C4-2B (cell line): ENCODE measurements around the gene KRTAP10-5.
"Not testable (repeated sequence)": the region's sequence is repeated elsewhere in the genome, so short reads cannot be mapped to it uniquely, and the experiment has no call there.

ENCODE experiments used
- CTCF ChIP-seq: fragments of 450-650 bp; conservative IDR thresholded peaks from 2 replicates; pipeline ENCODE4 v1.5.1; 2017; ENCODE audit warnings: mild to moderate bottlenecking
- ZFX ChIP-seq: fragments of 450-650 bp; IDR thresholded peaks from 2 replicates; pipeline ENCODE4 v1.6.1; 2017

GRCh38 chr21:44627181-44627822 lies 46.9 kb upstream of the KRTAP10-5 start:
- not testable (repeated sequence) for TF ChIP-seq CTCF, ZFX
